Loucy (cell line): Measurements from ENCODE around the gene TOX3.

Source experiments
- H2AFZ ChIP-seq: fragments of 200-600 bp; sonication (generic); 2 replicates; pipeline ENCODE4 v1.6.0; 2016; ENCODE audit warnings: antibody characterized with exemption, mild to moderate bottlenecking, low read length, moderate library complexity
- H3F3A ChIP-seq: fragments of 200-600 bp; 2 replicates; pipeline ENCODE4 v1.6.0; 2016; ENCODE audit warnings: antibody characterized with exemption, low read depth, mild to moderate bottlenecking
- H3K27me3 ChIP-seq: fragments of 200-600 bp; sonication (generic); 2 replicates; pipeline ENCODE4 v1.6.1; 2014; ENCODE audit warnings: low read length, mild to moderate bottlenecking; ENCODE audit not compliant: insufficient read depth, poor library complexity, severe bottlenecking
- H3K36me3 ChIP-seq: fragments of 200-600 bp; sonication (generic); 2 replicates; pipeline ENCODE4 v1.6.1; 2016; ENCODE audit warnings: low read length; ENCODE audit not compliant: insufficient read depth
- H3K4me1 ChIP-seq: fragments of 200-600 bp; sonication (generic); 2 replicates; pipeline ENCODE4 v1.5.1; 2014; ENCODE audit warnings: low read length, mild to moderate bottlenecking; ENCODE audit not compliant: insufficient read depth, poor library complexity, severe bottlenecking
- H3K4me2 ChIP-seq: fragments of 200-600 bp; sonication (generic); 2 replicates; pipeline ENCODE4 v1.6.0; 2014; ENCODE audit warnings: antibody characterized with exemption, low read length, low read depth, mild to moderate bottlenecking; ENCODE audit not compliant: poor library complexity, severe bottlenecking
- H3K4me3 ChIP-seq: fragments of 200-600 bp; sonication (generic); 2 replicates; pipeline ENCODE4 v1.5.1; 2014; ENCODE audit warnings: low read length, mild to moderate bottlenecking, mixed read lengths; ENCODE audit not compliant: poor library complexity, severe bottlenecking
- H3K79me2 ChIP-seq: fragments of 200-600 bp; sonication (generic); 2 replicates; pipeline ENCODE4 v1.6.1; 2014; ENCODE audit warnings: low read length; ENCODE audit not compliant: insufficient read depth
- H3K9ac ChIP-seq: fragments of 200-600 bp; sonication (generic); 2 replicates; pipeline ENCODE4 v1.6.0; 2014; ENCODE audit warnings: mild to moderate bottlenecking, low read depth, low read length, moderate library complexity; ENCODE audit not compliant: poor library complexity, severe bottlenecking
- H3K9me2 ChIP-seq: fragments of 200-600 bp; sonication (generic); replicated peaks from 2 replicates; pipeline ENCODE4 v1.6.1; 2016; ENCODE audit warnings: low read depth, low read length, mixed read lengths
- H3K9me3 ChIP-seq: fragments of 200-600 bp; sonication (generic); 2 replicates; pipeline ENCODE4 v1.6.1; 2014; ENCODE audit warnings: mild to moderate bottlenecking, antibody characterized with exemption, low read length, low read depth; ENCODE audit not compliant: insufficient read depth
- H4K20me1 ChIP-seq: fragments of 200-600 bp; sonication (generic); 2 replicates; pipeline ENCODE4 v1.6.0; 2014; ENCODE audit warnings: antibody characterized with exemption, low read length, mild to moderate bottlenecking; ENCODE audit not compliant: insufficient read depth, poor library complexity, severe bottlenecking
- EZH2phosphoT487 ChIP-seq: fragments of 200-600 bp; IDR thresholded peaks from 2 replicates; pipeline ENCODE4 v1.6.1; 2018; ENCODE audit warnings: antibody characterized with exemption, mild to moderate bottlenecking, moderate library complexity, borderline replicate concordance
- TF ChIP-seq, protein P1 (sequence below): fragments of 200-600 bp; sonication (generic); conservative IDR thresholded peaks from 2 replicates; pipeline ENCODE4 v1.5.1; 2014; ENCODE audit warnings: mild to moderate bottlenecking, antibody characterized with exemption, low read length

TOX3 gene

DNA sequence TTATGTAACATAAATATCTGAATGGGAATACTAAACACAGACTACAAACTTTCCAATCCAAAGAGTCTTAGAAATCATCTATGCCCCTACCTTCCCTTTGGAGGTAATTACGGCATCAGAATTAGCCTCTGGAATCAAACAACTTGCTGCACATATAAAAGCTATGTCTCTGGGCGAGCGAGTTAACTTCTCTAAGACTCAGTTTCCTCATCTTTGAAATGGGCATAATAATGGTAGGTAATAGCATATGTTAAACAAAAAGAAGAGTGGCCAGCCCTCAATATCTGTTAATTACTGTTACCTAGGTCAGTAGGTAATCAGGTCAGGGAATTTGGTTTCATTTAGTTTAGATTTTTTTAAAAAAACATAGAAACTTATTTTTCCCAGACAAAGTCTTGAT, 153.5 kb downstream of the TOX3 start:
- no peaks in the 10 kb centered on the region for H3K4me1 ChIP-seq
- no peaks in the 10 kb centered on the region for H3K27me3 ChIP-seq
- no peaks in the 10 kb centered on the region for H3F3A ChIP-seq
- no peak for TF ChIP-seq EZH2phosphoT487
- TF ChIP-seq, protein P1, sequence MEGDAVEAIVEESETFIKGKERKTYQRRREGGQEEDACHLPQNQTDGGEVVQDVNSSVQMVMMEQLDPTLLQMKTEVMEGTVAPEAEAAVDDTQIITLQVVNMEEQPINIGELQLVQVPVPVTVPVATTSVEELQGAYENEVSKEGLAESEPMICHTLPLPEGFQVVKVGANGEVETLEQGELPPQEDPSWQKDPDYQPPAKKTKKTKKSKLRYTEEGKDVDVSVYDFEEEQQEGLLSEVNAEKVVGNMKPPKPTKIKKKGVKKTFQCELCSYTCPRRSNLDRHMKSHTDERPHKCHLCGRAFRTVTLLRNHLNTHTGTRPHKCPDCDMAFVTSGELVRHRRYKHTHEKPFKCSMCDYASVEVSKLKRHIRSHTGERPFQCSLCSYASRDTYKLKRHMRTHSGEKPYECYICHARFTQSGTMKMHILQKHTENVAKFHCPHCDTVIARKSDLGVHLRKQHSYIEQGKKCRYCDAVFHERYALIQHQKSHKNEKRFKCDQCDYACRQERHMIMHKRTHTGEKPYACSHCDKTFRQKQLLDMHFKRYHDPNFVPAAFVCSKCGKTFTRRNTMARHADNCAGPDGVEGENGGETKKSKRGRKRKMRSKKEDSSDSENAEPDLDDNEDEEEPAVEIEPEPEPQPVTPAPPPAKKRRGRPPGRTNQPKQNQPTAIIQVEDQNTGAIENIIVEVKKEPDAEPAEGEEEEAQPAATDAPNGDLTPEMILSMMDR = no peak
- no peaks in the 10 kb centered on the region for H3K79me2 ChIP-seq
- no peak overlapping the region for H2AFZ ChIP-seq
- H3K9me3 ChIP-seq = no peaks in the 10 kb centered on the region
- no peaks in the 10 kb centered on the region for H3K36me3 ChIP-seq
- H4K20me1 ChIP-seq = no peaks in the 10 kb centered on the region
- H3K4me2 ChIP-seq = no peak overlapping the region
- no peaks in the 10 kb centered on the region for H3K9me2 ChIP-seq
- H3K4me3 ChIP-seq = no peak overlapping the region
- H3K9ac ChIP-seq = no peak overlapping the region

DNA sequence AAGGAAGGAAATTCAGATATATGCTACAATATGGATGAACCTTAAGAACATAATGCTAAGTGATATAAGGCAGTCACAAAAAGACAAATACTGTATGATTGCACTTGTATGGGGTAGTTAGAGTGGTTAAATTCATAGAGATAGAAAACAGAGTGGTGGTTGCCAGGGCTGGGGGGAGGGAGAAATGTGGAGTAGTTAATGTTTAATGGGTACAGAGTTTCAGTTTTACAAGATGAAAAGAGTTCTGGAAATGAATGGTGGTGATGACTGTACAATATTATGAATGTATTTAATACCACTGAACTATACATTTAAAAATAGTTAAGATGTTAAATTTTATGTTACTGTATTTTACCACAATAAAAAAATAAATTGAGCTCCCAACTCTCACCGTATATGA, 157.9 kb downstream of the TOX3 start:
- no peaks in the 10 kb centered on the region for H3F3A ChIP-seq
- no peak overlapping the region for H3K9ac ChIP-seq
- no peaks in the 10 kb centered on the region for H3K9me2 ChIP-seq
- H2AFZ ChIP-seq = no peak overlapping the region
- no peak overlapping the region for H3K4me3 ChIP-seq
- no peaks in the 10 kb centered on the region for H3K9me3 ChIP-seq
- H4K20me1 ChIP-seq = no peaks in the 10 kb centered on the region
- TF ChIP-seq EZH2phosphoT487 = no peak
- TF ChIP-seq, protein P1 = no peak
- no peak overlapping the region for H3K4me2 ChIP-seq
- H3K4me1 ChIP-seq = no peaks in the 10 kb centered on the region
- no peaks in the 10 kb centered on the region for H3K79me2 ChIP-seq
- no peaks in the 10 kb centered on the region for H3K36me3 ChIP-seq
- no peaks in the 10 kb centered on the region for H3K27me3 ChIP-seq
